LNCAP (cell line): Measurements from ENCODE around the gene ATF6.

Experiments used
- TF ChIP-seq, protein P1 (sequence below): fragments of 450-650 bp; IDR thresholded peaks from 2 replicates; pipeline ENCODE4 v1.5.1; 2017; ENCODE audit warnings: mild to moderate bottlenecking

The ATF6 gene

DNA sequence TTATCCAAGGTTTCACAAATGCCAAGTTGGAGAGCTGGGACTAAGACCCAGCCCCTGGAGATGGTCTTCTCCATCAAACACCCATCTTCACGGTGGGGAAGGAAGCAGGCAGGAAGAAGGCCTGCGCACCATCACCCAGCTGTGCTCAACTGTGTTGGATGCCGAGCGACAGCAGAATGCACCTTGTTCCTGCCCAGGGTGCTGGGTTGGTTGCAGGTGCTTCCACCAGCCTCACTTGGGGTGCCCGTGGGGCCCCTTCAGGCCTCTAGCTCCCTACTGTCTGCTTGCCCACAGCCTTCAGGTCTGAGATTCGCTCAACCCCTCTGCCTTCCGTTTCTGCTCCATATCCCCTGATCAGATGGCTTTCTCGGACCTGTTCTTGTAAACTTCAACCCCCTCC is 215.0 kb downstream of the ATF6 start:
- TF ChIP-seq, protein P1, sequence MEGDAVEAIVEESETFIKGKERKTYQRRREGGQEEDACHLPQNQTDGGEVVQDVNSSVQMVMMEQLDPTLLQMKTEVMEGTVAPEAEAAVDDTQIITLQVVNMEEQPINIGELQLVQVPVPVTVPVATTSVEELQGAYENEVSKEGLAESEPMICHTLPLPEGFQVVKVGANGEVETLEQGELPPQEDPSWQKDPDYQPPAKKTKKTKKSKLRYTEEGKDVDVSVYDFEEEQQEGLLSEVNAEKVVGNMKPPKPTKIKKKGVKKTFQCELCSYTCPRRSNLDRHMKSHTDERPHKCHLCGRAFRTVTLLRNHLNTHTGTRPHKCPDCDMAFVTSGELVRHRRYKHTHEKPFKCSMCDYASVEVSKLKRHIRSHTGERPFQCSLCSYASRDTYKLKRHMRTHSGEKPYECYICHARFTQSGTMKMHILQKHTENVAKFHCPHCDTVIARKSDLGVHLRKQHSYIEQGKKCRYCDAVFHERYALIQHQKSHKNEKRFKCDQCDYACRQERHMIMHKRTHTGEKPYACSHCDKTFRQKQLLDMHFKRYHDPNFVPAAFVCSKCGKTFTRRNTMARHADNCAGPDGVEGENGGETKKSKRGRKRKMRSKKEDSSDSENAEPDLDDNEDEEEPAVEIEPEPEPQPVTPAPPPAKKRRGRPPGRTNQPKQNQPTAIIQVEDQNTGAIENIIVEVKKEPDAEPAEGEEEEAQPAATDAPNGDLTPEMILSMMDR = no peak

DNA sequence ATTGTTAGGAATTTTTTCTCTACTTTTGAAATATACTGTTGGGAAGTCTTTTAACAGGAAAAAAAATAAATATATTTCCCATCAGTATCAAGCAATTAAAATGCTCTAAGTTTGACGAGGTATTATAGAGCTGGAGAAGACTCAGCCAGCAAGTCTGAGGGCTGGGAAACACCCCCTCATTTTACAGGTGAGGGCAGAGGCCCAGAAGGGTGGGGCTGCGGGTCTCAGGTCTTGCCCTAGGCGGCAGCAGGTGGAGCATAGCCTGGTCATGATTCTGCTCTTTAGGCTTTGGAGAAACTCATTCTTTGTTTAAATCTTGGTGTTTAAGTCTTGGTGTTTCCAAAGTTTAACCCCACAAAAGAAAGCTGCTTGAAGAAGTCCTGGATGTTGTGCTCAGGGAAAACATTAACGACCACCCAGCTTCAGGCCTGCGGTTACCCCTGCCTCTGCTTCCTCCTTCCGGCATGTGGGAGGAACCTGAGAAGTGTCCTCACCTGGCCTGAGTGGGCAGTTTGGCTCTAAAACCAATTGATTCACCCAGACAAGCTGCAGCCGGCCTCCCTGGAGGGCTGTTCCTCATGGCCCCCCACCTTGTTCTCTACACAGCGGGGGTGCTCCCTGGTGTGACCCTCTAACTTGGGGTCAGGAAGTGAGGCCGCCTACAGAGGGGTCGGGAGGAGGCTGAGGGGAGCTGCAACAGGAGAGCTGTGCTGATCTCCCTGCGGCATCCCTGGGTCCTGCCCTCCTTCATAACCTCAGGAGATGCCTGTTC is 215.8 kb downstream of the ATF6 start:
- TF ChIP-seq, protein P1 = no peak

DNA sequence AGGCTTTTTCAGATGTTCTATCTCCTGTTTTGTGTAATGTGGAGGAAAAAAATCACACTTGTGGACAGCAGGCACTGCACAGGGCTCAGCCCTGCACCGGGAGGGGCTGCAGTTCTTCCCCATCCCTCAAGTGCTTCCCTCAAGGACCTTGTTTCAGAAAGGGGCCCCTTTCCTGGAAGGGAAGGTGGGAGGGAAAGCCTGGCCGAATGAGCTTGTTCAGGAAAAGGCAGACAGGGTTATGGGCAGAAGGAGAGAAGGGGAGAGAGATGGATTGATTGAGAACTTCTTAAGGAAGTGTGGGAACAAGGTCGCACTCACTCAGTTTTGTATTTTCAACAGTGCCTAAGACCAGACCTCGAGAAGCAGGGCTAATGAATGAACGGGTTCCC is 216.4 kb downstream of the ATF6 start:
- TF ChIP-seq, protein P1 = no peak

DNA sequence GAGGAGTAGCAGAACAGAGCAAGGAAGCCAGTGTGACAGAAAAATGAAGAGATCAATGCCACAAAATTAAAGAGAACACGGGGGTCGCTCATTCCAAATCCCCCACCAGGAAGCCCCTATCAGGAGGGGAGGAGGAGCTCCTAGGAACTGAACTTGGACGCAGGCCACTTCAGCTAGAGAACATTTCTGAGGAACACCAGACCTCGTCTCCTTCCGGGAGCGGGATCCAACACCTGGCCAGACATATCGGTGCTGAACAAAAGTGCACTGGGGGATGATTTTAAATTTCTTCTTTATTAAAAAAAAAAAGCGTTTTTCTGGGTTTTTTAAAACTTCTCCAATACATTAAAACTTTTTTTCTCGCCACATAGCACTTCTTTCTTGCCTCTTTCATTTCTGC is 216.8 kb downstream of the ATF6 start:
- TF ChIP-seq, protein P1 = no peak

DNA sequence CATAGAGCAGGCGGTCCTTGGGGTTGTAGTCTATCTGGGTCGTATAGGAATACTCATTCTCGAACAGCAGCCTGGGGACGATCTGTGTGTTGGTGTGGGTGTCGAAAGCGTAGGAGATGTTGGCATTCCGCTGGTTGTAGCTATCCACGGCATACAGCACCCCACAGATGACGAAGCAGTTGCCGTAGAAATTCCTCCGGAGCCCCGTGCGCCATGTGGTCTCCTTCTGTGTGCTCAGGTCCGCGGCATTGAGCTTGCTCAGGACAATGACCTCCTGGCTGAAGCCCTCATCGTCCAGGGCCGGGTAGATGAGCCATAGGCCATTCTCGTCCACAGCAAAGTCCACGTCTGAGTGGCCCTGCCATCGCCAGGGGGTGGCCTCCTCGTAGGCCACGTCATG is 217.6 kb downstream of the ATF6 start:
- TF ChIP-seq, protein P1 = no peak

DNA sequence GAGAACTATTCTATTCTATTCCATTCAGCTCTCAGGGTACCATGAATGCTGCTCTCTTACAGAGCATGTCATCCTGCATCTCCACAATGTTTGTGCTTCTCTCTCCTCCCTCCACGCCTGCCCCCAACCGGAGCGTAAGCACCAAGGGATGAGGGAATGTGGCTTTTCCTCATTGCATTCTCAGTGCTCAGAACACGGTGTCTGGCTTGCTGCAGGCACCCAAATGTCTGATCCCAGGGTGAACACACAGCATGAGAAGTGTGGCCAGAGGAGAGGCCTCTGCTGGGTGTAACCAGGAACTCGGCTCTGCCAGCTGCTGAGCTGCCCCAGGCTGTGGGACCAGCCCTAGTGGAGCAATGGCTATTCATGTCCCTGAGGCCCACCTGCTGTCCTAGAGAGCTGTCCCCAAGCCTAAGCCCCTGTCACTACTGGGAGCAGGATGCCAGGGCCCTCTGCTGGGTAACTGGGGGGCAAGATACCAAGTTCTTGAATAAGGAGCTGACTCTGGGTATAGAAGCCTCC is 219.2 kb downstream of the ATF6 start:
- TF ChIP-seq, protein P1 = no peak

DNA sequence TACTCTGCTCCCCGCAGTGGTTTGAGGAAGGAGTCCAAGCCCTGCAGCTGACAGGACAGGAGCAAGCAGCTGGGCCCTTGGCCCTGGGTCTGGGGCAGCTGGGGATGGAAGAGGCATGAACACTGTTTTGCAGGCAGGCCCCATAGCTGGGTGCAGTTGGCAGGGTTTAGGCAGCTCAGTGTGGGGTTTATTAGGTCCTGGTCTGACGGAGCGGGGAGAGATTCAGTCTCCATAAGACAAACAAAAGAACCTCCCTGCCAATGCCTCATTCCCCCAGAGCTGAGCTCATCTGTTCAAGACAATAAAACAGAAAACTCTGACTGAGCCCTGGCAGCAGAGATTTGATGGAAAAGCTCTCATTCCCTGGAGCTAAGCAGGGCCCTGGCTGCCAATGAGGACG is 220.2 kb downstream of the ATF6 start:
- TF ChIP-seq, protein P1 = no peak

DNA sequence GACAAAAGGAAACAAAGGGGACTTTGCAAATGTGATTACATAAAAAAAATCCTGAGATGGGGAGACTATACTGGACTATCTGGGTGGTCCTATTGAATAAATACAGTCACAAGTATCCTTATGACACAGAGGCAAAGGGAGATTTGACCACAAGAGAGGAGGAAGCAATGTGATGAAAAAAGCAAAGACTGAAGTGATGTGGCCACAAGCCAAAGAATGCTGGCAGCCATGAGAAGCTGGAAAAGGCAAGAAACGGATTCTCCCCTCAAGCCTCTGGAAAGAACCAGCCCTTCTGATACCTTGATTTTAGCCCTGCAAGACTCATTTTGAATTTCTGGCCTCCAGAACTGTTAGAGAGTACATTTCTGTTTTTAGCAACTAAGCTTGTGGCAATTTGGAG is 221.2 kb downstream of the ATF6 start:
- TF ChIP-seq, protein P1 = no peak
